Smooth muscle cell (in vitro differentiated cells): Measurements from ENCODE around the gene NPAS3. TPM values are rescaled to one million over a fixed set of nuclear protein-coding genes. Genes with fewer than 3 reads are reported as not detected.

Experiments used
- DNase-seq: peaks from one replicate; lab custom pipeline; 2025; ENCODE audit not compliant: unreplicated experiment; lab: John Stamatoyannopoulos, UW
- H2AFZ ChIP-seq: fragments of 200-600 bp; sonication (generic); 2 replicates; pipeline ENCODE4 v1.6.0; 2016; ENCODE audit warnings: antibody characterized with exemption, low read depth, mild to moderate bottlenecking
- H3F3A ChIP-seq: fragments of 200-600 bp; sonication (generic); 2 replicates; pipeline ENCODE4 v1.6.0; 2017; ENCODE audit warnings: antibody characterized with exemption, low read depth
- H3K27ac ChIP-seq: fragments of 200-600 bp; sonication (generic); 2 replicates; pipeline ENCODE4 v1.5.1; 2016; ENCODE audit warnings: low read depth, mild to moderate bottlenecking
- H3K27me3 ChIP-seq: fragments of 200-600 bp; sonication (generic); 2 replicates; pipeline ENCODE4 v1.6.1; 2016; ENCODE audit warnings: low read depth, mild to moderate bottlenecking
- H3K36me3 ChIP-seq: fragments of 200-600 bp; sonication (generic); 2 replicates; pipeline ENCODE4 v1.5.1; 2016; ENCODE audit warnings: low read depth
- H3K4me1 ChIP-seq: fragments of 200-600 bp; sonication (generic); 2 replicates; pipeline ENCODE4 v1.5.1; 2016; ENCODE audit warnings: low read depth
- H3K4me2 ChIP-seq: fragments of 200-600 bp; sonication (generic); 2 replicates; pipeline ENCODE4 v1.6.0; 2016; ENCODE audit warnings: mild to moderate bottlenecking
- H3K4me3 ChIP-seq: fragments of 200-600 bp; sonication (generic); 2 replicates; pipeline ENCODE4 v1.5.1; 2016; ENCODE audit warnings: mild to moderate bottlenecking
- H3K79me2 ChIP-seq: fragments of 200-600 bp; sonication (generic); 2 replicates; pipeline ENCODE4 v1.6.0; 2016; ENCODE audit warnings: low read depth, mild to moderate bottlenecking
- H3K9ac ChIP-seq: fragments of 200-600 bp; sonication (generic); 2 replicates; pipeline ENCODE4 v1.6.0; 2016; ENCODE audit warnings: low read depth
- H3K9me3 ChIP-seq: fragments of 200-600 bp; sonication (generic); replicated peaks from 2 replicates; pipeline ENCODE4 v1.5.1; 2016; ENCODE audit warnings: low read depth
- H4K20me1 ChIP-seq: fragments of 200-600 bp; sonication (generic); 2 replicates; pipeline ENCODE4 v1.6.0; 2016; ENCODE audit warnings: low read depth
- CTCF ChIP-seq: fragments of 200-600 bp; sonication (generic); IDR thresholded peaks from 2 replicates; pipeline ENCODE4 v1.5.1; 2017; ENCODE audit warnings: borderline replicate concordance, mild to moderate bottlenecking, antibody characterized with exemption; ENCODE audit not compliant: insufficient read depth, poor library complexity, severe bottlenecking
- WGBS: methylation state at CpG from one replicate; pipeline ENCODE4 v1.1.7; 2016; ENCODE audit warnings: low lambda C conversion rate; 5-methylcytosine and 5-hydroxymethylcytosine counted together
- polyA plus RNA-seq: library from polyadenylated mRNA; unstranded; fragments of >200 nt; fragmentation: Nextera tagmentation; extraction: Ambion mirVana; gene quantifications from 2 replicates; pipeline ENCODE4 v1.2.1, GENCODE V29; 2016
- total RNA-seq: library from RNA; depleted of rRNA; stranded (reverse); fragments of >200 nt; gene quantifications from 2 replicates; pipeline ENCODE4 v1.2.3, GENCODE V29; 2014

NPAS3 gene
- total and polyA plus RNA-seq, 2 experiments from 2014 or later: 0.79 to 2.0 TPM

GRCh38 chr14:33237115-33237740 is 298.5 kb downstream of the NPAS3 start:
- Histone ChIP-seq H3K79me2 (no peaks in the 10 kb centered on the region), H3K9me3 (no peaks in the 10 kb centered on the region), H3K36me3 (no peaks in the 10 kb centered on the region), H3K4me1 (no peaks in the 10 kb centered on the region), H3K4me3 (no peak overlapping the region), H3K4me2 (no peak overlapping the region), H3K27me3 (no peaks in the 10 kb centered on the region), H3K9ac (no peak overlapping the region), H3K27ac (no peak overlapping the region), H3F3A (no peaks in the 10 kb centered on the region), H2AFZ (no peak overlapping the region), H4K20me1 (no peaks in the 10 kb centered on the region)
- no peak for TF ChIP-seq CTCF
- DNase-seq: no peak
- 56% methylated on average over 4 of the region's 4 CpGs for WGBS

- no peak overlapping the region for H3K9ac ChIP-seq
- H3K9me3 ChIP-seq: no peaks in the 10 kb centered on the region
- H2AFZ ChIP-seq: no peak overlapping the region
- no peaks in the 10 kb centered on the region for H3K79me2 ChIP-seq
- no peaks in the 10 kb centered on the region for H3K4me1 ChIP-seq
- no peaks in the 10 kb centered on the region for H3F3A ChIP-seq
- 100% methylated on average over 1 of the region's 1 CpG for WGBS
- no peak overlapping the region for H3K4me3 ChIP-seq
- H3K4me2 ChIP-seq: no peak overlapping the region
- no peak for DNase-seq
- no peaks in the 10 kb centered on the region for H3K36me3 ChIP-seq
- H3K27ac ChIP-seq: no peak overlapping the region
- TF ChIP-seq CTCF: no peak
- no peaks in the 10 kb centered on the region for H4K20me1 ChIP-seq
- no peaks in the 10 kb centered on the region for H3K27me3 ChIP-seq
These were observed 300.8 kb downstream of the NPAS3 start for GRCh38 chr14:33239465-33239864.

GRCh38 chr14:33240466-33240865 is 301.8 kb downstream of the NPAS3 start:
- no peak overlapping the region for H3K9ac ChIP-seq
- TF ChIP-seq CTCF: no peak
- no peaks in the 10 kb centered on the region for H3K9me3 ChIP-seq
- H4K20me1 ChIP-seq: no peaks in the 10 kb centered on the region
- H3K4me3 ChIP-seq: no peak overlapping the region
- DNase-seq: no peak
- H2AFZ ChIP-seq: no peak overlapping the region
- no peaks in the 10 kb centered on the region for H3K36me3 ChIP-seq
- no peak overlapping the region for H3K4me2 ChIP-seq
- no peaks in the 10 kb centered on the region for H3K27me3 ChIP-seq
- H3F3A ChIP-seq: no peaks in the 10 kb centered on the region
- no peaks in the 10 kb centered on the region for H3K4me1 ChIP-seq
- H3K27ac ChIP-seq: no peak overlapping the region
- WGBS: 80% methylated on average over 2 of the region's 2 CpGs
- H3K79me2 ChIP-seq: no peaks in the 10 kb centered on the region

- no peak for TF ChIP-seq CTCF
- Histone ChIP-seq H2AFZ (no peak overlapping the region), H3F3A (no peaks in the 10 kb centered on the region), H3K36me3 (no peaks in the 10 kb centered on the region), H4K20me1 (no peaks in the 10 kb centered on the region), H3K79me2 (no peaks in the 10 kb centered on the region), H3K4me3 (no peak overlapping the region), H3K4me1 (no peaks in the 10 kb centered on the region), H3K27me3 (no peaks in the 10 kb centered on the region), H3K9ac (no peak overlapping the region), H3K4me2 (no peak overlapping the region), H3K9me3 (no peaks in the 10 kb centered on the region), H3K27ac (no peak overlapping the region)
- 90% methylated on average over 3 of the region's 3 CpGs for WGBS
- DNase-seq: no peak
These were observed 302.7 kb downstream of the NPAS3 start for GRCh38 chr14:33241331-33241730.
